NCI-H1436 treated with DMSO at 0.1 percent for 48 hours (cell line): Measurements from ENCODE around the gene UBE2Z.
"Not testable (repeated sequence)": the region's sequence is repeated elsewhere in the genome, so short reads cannot be mapped to it uniquely, and the experiment has no call there.

Source experiments
- DNase-seq: peaks from one replicate; lab custom pipeline; 2025; lab: John Stamatoyannopoulos, UW

UBE2Z gene

GRCh38 chr17:48908047-48908843, at the start of gene UBE2Z:
TSS of gene UBE2Z (plus strand) at chr17:48908407. CDS start at chr17:48908504, 97 bp downstream.
- peak; percentile 76 for DNase-seq

GRCh38 chr17:48860034-48860433, 48.2 kb upstream of the UBE2Z start:
- DNase-seq = no peak

- no peak for DNase-seq
Measured at GRCh38 chr17:48860456-48860855, 47.8 kb upstream of the UBE2Z start.

- no peak for DNase-seq
Measured at GRCh38 chr17:48868916-48869500, 39.2 kb upstream of the UBE2Z start.

GRCh38 chr17:48869821-48870318, 38.3 kb upstream of the UBE2Z start:
- no peak for DNase-seq

GRCh38 chr17:48871035-48871550, 37.1 kb upstream of the UBE2Z start:
- DNase-seq = no peak

GRCh38 chr17:48871551-48872351, 36.5 kb upstream of the UBE2Z start:
- DNase-seq = no peak

GRCh38 chr17:48872409-48872808, 35.8 kb upstream of the UBE2Z start:
- DNase-seq = not testable (repeated sequence)

GRCh38 chr17:48873209-48873608, 35.0 kb upstream of the UBE2Z start:
- no peak for DNase-seq

- no peak for DNase-seq
Measured at GRCh38 chr17:48873696-48874443, 34.3 kb upstream of the UBE2Z start.

GRCh38 chr17:48878920-48879898, 29.0 kb upstream of the UBE2Z start:
- DNase-seq = peak; percentile 16

- DNase-seq = no peak
Measured at GRCh38 chr17:48882272-48882671, 25.9 kb upstream of the UBE2Z start.

GRCh38 chr17:48883171-48883570, 25.0 kb upstream of the UBE2Z start:
- no peak for DNase-seq

GRCh38 chr17:48890086-48890485, 18.1 kb upstream of the UBE2Z start:
- no peak for DNase-seq

GRCh38 chr17:48892940-48893645, 15.1 kb upstream of the UBE2Z start:
- DNase-seq = no peak

GRCh38 chr17:48893646-48894508, 14.3 kb upstream of the UBE2Z start:
- no peak for DNase-seq

GRCh38 chr17:48894886-48895285, 13.3 kb upstream of the UBE2Z start:
- DNase-seq = no peak

GRCh38 chr17:48901241-48901640, 7.0 kb upstream of the UBE2Z start:
- DNase-seq = no peak

GRCh38 chr17:48903401-48903800, 4.8 kb upstream of the UBE2Z start:
- DNase-seq = no peak
